ENCODE data around the gene CA9. TPM values are rescaled to one million over a fixed set of nuclear protein-coding genes. Genes with fewer than 3 reads are reported as not detected.

CA9 gene
- total RNA-seq, 1 donor from 2014 or later, result 0.64 TPM

DNA sequence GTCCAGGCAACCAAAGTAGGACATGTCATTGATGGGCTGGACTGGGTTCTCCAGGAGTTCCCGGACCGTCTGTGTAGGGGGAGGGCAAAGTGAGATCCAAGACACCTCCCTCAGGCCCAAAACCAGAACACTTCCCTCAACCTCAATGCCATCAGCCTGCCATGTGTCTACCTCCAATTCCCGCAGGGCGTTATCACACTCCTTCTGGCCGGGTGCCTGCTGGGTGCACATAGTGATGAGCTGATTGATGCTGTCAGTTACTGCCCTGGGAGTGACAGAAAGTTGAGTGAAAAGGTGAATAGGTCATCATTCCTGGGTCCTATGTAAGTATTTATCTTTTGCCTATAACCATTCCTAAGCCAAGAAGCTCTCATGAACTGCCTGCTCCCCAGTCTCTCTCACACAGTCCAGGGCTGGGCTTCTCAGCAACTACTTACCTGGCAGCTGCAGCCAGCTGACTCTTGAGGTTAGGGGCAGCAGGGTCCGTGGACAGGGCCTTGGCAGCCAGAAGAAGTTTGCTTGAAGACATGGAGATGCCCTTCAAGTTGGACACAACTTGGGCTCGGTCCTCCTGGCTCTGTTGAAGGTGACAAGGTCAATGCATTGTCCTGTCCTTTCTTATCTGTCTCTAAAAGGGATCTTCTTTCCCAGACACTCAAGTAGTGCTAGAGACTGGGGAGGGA, 37.2 kb downstream of the CA9 start:
- DNase-seq (no peak), ATAC-seq (peak; percentile 17)
- intact Hi-C loops (cut with micrococcal nuclease), result no loop called here

DNA sequence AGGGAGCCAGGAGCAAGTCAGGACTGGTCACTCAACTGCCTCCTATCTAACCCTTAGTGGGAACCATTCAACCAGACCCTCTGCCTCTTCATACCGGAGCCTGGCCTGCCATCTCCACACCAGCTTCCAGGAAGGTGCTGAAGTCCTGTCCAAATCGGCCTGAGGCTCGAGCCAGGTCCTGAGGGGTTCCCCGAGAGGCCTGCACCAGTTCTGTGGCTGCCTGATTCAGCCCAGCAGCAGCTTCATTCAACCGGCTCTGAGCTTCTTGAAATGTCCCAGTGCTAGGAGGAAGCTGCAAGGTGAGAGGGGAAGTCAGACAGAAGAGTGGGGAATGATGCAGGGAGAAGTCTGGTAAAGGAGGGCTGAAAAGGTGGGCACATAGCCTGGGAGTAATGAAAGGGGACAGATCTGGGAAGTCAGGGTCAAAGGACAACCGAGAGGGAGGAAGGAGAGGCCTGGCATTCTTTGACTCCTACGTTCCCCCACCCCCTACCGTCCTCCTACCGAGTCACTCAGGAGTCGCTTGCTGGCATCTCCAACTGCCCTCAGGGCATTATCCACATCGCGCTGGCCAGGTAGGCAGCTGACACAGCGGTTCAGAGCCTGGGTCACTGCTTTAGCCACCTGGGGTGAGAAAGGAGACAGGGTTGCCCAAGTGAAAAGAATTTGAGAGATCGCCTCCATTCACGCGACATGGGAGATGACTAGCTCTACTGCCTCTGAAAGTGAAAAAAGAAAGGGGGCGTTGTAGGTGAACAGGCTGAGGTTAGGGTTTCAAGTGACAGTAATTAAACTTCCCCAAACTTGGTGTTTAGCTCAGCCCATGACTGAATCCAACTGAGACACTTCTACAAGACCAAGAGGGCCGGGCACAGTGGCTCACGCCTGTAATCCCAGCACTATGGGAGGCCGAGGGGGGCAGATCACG, 38.0 kb downstream of the CA9 start:
- no peak for ATAC-seq
- no peak for DNase-seq
- intact Hi-C loops (cut with micrococcal nuclease), result no loop called here

DNA sequence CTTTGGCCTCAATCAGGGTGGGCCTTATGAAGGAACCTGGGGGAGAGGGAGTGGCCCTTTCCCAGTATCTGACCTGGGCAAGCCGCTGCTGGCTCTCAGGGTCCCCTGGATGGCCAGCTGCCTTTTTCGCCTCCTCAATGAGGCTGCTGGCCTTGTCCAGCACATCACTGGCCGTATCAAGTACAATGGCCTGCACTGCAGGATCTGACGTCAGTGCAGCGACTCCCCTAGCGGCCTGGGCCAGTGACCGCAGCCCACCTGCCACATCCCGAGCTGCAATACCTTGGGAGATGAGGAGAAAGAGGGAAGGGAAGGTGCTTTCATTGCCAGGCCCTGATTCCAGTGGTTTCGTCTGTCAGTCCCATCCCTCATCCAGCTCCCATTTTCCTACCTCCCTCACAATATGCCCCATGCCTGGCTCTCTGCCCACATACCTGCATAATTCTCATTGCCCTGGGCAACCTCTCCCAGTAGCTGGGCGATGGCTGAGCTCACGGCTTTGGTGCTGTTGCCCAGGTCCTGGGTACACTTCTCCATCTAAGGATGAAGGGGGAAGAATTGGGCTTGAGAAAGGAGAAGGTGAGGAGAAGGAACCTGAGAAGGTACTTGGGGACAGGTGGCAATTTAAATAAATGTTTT, 39.2 kb downstream of the CA9 start:
- DNase-seq, result no peak
- intact Hi-C loops (cut with micrococcal nuclease), result no loop called here
- no peak for ATAC-seq

DNA sequence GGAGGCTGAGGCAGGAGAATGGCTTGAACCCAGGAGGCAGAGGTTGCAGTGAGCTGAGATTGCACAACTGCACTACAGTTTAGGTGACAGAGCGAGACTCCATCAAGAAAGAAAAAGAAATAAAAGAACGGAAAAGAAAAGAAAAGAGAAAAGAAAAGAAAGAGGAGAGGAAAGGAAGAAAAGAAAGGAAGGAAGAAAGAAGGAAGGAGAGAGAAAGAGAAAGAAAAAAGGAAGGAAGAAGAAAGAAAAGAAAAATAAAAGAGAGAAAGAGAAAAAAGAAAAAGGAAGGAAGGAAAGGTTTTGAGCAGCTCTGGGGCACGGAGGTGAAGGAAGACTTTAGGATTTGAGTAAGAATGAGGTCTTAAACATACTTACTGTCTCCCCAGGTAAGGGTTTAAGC, 39.9 kb downstream of the CA9 start:
- intact Hi-C loops (cut with micrococcal nuclease), result no loop called here
- ATAC-seq (no peak), DNase-seq (no peak)

DNA sequence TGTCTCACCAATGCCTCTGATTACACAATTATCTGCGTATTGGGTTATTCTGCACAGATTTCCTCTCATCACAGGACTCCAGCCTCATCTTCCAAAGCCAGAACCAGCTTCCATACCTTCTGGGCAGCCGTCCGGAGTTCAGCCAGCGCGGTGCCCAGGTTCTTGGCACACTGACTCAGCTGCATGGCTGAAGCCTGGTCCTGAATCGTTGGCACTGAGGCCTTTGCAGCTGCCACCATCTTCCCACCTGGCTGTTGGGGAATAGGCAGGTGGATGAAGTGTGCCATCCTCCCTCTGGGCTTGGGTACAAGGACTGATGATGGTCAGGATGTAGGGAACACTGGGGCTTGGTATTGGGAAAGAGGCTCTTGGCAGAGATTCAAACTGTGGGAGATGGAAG, 40.4 kb downstream of the CA9 start:
- intact Hi-C loops (cut with micrococcal nuclease), result no loop called here
- ATAC-seq (no peak), DNase-seq (no peak)

DNA sequence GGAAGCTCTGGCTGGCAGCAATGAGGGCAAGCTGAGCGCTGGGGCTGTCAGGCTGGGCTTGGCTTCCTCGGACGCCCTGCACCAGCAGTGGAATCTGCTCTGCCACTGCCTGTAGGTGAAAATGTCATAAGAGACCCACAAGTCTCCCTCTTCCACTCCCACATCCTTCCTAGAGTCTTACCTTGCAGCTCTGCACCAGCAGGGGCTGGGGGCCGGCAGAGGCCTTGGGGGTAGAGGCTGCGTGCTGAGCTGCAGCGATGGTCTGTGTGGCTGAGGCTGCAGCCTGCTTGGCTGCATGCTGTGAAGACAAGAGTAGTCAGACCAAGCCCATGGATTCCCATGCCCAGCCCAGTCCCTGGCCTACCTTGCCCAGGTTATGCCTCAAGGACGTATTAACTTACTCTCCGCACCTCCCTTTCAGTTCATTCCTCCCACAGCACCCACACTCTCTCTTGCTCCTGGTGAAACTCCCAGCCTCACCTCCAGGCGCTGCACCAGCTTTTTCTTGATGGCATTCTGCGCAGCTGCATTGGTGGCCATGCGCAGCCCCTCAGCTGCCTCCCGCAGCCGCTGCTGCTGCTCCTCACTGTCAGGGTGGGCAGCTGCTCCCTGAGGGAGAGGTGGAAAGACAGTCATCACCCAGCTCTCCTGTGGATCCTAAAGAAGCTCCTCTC, 41.0 kb downstream of the CA9 start:
- intact Hi-C loops (cut with micrococcal nuclease), result no loop called here
- ATAC-seq, result no peak
- no peak for DNase-seq

DNA sequence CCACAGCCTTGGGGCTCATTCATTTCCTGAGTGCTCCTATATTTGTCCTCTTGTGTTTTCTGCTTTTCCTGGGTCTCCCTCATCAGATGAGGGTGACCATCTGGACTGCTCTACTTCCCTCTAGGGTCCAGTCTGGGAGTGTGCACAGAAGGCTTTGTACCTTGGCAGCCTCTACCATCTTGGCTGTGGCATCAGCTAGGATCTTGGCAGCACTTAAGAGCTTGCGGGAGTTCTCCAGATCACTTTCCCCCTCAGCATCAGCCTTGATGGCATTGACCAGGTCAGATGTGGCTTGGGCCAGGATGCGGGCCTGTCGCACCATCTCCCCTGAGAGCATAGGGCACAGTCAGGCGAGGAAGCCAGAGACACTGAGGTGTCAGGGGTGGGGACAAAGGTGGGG, 42.5 kb downstream of the CA9 start:
- intact Hi-C loops (cut with micrococcal nuclease), result no loop called here
- ATAC-seq, result no peak
- DNase-seq, result no peak

DNA sequence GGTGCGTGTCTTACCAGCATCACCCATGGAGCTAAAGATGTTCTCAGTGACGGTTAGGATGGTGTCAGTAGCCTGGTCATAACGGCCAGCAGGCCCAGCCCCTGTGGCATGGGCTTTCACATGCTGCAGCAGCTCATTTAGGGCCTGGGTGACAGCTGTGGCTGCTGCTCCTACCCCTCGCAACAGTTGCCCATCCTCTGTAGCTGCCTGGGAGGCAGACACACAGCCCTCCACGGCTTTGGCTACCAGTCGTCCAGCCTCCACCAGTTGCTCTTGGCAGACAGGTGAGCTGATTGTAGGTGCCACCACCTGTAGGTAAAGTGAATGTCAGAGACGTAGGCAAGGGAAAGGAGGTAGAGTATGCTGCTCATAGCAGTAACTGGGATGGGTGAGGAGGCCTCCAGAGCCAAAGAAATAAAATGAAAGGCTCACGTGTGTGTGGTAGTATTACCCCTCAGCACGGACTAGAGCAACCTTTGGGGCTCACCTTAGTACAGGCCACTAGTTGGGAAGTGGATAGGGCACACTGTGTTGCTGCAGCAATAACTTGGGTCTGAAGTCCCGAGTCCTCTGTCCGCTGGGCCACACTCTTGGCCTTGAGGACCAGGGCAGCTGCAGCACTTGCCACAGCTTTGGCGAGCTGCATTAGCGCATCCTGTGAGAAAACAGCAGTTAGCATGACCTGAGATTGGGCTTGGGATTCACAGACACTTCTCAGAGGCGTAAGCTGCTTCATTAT, 43.6 kb downstream of the CA9 start:
- intact Hi-C loops (cut with micrococcal nuclease), result no loop called here
- DNase-seq (no peak), ATAC-seq (no peak)

DNA sequence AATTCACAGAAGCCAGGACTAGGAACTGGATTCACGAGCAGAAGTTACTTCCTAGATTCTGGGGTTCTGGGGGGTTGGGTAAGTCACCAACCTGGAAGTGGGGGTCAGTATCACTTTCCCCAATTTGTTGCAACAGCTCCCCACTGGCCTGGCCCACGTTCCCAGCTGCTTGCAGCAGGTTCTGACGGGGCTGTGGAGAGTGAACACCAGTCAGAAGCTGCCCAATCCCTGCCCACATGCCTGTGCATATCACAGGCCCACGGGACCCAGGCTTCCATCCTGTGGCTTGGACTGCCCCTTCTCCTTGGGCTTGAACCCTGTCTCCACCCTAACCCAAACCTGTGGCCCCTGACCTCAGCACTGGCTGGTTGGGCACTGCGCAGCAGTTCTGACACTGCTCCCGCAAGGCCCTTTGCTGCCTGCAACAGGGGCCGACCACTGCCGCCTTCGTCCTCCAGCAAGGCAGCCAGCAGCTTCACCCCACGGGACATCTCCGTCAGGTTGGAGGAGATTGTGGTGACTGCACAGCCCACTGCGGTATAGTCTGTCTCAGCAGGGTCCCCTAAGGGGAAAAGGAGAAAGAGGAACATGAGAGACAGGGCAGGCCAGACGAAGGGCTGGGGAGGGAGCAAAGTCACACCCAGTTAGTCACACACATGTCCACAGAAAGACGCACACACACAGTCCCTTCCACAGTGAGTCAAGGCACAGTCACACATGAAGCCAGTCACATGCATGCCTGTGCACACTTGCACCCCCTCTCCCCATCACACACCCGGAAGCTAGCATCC, 45.2 kb downstream of the CA9 start:
- DNase-seq, result no peak
- intact Hi-C loops (cut with micrococcal nuclease), result no loop called here
- no peak for ATAC-seq

DNA sequence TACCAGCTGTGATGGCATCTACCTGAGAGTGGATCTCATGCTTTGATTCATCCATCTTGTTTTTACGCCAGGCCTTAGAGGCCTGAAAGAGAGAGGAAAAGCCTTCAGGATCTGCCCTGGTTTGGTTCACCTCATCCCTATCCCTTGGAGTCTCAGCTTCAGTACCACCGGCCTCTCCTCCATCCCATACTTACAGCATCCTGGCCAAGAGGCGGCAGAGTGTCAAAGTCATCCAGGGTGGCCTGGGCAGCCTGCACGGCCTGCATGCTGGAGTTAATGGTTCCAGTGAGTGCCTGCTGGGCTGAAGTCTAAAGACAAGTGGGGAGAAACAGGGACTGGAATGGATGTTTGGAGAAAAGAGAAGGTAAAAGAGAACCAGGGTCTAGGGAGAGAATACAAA, 45.8 kb downstream of the CA9 start:
- ATAC-seq (no peak), DNase-seq (no peak)
- intact Hi-C loops (cut with micrococcal nuclease), result no loop called here

DNA sequence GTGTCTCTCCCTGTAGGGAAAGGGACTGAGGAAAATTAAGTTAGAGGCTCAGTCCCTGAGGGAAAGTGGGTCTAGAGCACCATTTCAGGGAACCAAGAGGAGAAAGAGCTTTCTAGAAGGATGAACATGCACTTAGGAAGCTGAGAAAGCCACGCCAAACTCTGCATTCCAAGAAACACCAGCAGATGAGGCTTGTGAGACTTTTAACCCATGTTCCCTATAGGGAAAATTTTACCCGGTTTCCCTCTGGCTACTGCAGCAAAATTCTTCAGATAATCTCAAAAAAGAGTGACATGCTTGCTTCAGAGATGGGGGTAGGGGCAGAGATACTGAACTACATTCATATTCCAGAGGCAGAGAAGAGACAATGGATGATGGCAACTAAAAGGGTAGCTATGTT, 49.7 kb downstream of the CA9 start:
- intact Hi-C loops (cut with micrococcal nuclease), result no loop called here
- ATAC-seq (no peak), DNase-seq (no peak)

DNA sequence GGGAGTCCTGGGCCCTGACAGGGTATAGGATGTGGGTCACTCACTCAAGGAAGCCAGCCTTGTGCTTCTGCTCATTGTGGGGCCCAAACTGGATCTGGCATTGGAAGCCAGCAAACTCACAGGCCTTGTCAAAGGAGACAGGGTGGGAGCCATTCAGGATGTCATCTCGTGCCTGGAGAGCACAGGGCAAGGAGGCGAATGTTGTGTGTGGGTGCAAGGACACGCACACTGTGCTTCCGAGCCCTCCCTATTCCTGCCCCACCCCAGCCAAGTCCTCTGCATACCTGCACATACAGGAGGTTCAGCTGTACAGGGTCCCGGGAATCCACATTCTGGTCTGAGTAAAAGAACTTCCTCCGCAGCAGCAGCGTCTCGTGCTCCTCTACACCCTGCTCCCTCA, 50.2 kb downstream of the CA9 start:
- ATAC-seq, result no peak
- DNase-seq, result no peak
- intact Hi-C loops (cut with micrococcal nuclease), result no loop called here

DNA sequence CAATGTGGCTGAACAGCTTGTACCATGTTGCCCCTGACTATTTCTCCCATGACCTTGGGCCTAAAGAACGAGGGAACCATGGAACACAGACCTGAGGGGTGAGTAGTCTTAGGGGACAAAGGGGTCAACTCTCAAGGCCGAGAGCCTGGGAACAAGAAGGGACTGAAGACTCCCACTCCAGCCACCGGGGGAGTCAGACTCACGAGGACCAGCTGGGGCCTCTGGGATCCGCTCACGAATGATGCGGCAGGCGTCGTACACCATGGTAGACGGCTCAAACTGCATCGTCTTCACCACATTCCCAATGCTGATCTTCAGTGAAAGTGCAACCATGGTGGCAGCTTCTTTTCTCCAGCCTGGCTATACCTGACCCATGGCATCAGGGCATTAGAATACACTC, 51.6 kb downstream of the CA9 start:
- intact Hi-C loops (cut with micrococcal nuclease), result no loop called here
- DNase-seq (no peak), ATAC-seq (no peak)

DNA sequence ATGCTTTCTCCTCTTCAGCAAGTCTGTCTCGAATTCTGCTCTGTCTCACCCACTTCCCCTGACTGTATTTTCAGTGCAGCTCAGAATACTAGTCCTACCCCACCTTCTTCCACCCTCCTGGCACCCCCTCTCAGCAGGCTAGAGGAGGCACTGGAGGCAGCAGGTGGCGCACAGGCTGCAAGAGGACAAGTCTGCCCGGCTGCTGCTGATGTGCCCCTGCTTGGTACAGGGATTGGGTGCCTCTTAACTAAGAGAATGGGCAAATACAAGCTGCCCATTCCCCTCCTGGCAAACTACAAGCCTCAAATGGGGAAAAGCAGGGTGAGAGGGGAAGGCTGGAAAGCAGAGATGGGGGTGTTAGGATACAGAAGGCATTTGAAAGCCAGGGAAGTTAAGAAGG, 53.2 kb downstream of the CA9 start:
- DNase-seq (peak; percentile 70), ATAC-seq (peak; percentile 63)
- intact Hi-C loops (cut with micrococcal nuclease), result no loop called here

DNA sequence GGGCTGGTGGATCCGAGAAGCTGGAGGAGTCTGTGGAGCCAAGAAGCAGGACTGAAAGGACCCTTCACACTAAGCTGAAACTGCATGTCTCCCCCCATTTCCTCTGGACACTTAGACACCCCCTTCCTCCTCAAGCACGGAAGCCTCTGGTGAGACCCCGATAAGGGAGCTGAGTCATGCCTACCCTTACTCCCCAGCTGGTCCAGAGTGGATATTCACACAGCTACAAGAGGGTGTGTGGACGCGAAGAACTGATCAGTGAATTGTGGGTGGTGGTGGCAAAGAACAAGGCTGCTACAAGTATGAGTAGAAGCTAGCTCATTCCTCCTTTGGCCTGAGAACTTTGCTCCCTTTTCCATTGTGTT, 53.9 kb downstream of the CA9 start:
- ATAC-seq (no peak), DNase-seq (no peak)
- intact Hi-C loops (cut with micrococcal nuclease), result no loop called here

DNA sequence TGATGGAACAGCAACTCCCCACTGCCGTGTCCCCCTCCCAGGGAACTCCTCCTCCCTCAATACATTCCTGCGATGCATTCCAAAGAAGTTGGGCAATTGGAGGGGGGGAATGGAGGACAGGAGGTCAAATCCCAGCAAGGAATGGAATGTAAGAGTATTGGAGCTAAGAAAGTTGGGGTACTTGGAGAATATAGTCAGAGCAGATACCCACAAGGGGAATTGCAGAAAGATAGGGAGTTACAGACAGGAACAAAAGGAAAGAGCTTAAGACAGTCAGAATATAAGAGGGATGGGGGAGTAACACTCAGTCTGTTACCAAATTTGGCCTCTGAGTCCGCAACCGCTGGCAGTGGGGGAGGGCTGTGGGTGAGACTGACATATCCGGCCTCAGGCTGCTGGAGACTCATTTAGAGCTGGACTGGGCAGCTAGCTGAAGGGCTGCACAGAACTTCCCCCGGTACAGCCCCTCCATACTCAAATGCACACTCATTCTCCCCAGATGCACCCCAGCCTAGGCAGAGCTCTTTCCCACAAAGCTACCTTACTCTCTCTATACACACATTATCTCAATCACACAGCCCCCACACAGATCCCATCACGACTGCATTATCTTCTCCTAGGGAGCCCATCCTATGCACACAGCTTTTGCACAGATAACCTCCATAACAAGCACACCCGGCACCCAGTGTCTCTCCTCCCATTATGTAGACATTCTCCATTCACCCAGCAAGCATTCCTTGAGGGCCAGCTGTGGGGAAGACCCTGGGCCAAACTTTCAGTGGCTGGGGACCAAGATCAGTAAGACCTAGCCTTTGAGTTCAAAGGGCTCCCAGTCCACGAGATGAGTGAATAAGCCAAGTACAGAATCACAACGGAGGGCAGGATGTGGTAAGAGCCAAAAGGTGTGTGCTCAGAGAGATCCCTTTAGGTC, 54.6 kb downstream of the CA9 start:
- DNase-seq, result peak; percentile 82
- intact Hi-C loops (cut with micrococcal nuclease), result no loop called here
- peak; percentile 47 for ATAC-seq

DNA sequence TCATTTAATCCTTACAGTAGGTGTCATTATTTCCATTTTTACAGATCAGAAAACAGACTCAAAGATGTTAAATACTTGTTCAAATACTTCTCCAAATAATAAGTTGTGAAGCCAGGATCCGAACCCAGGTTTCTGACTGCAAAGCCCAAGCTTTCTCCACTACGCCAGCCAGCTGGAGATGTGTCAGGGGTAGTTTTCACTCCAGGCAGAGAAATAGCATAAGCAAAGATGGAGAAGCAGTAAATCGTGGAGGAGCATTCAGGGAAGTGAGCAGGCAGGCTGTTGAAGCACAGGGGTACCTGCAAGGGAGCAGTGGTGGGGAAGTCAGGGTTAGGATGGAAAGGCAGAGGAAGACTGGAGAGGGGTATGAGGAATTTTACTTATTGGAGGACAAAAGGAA, 55.4 kb downstream of the CA9 start:
- intact Hi-C loops (cut with micrococcal nuclease), result no loop called here
- ATAC-seq, result no peak
- no peak for DNase-seq
